B cell (primary cell): ENCODE measurements around the gene TPBGL. TPM values are rescaled to one million over a fixed set of nuclear protein-coding genes. Genes with fewer than 3 reads are reported as not detected.

Experiments used
- ATAC-seq: fragments of 200-7000 bp; cut with Tn5 transposase; one replicate; pipeline ENCODE4 v1.10.0; 2021; ENCODE audit warnings: low read depth, mild to moderate bottlenecking, moderate number of reproducible peaks, moderate library complexity
- CTCF ChIA-PET: fragments of 350-600 bp; sonication (Branson Sonifier 250); formaldehyde crosslinking; loops from one replicate; lab custom pipeline; 2021; ENCODE audit warnings: antibody characterized with exemption, inconsistent platforms; lab: Charles Lee
- POLR2A ChIA-PET: fragments of 350-600 bp; sonication (Branson Sonifier 250); formaldehyde crosslinking; loops from one replicate; lab custom pipeline; 2021; ENCODE audit warnings: antibody characterized with exemption; lab: Charles Lee
- DNase-seq: peaks from one replicate; pipeline ENCODE4 v3.0.0; 2013
- H2AFZ ChIP-seq: 2 replicates; pipeline ENCODE4 v1.6.1; 2012; ENCODE audit warnings: mild to moderate bottlenecking, low read depth, low read length; ENCODE audit not compliant: insufficient read depth, poor library complexity, severe bottlenecking
- H3K27ac ChIP-seq, 2 donors: 1 replicate in 1 of 2; 2 replicates in 1 of 2; pipeline ENCODE4 v1.5.1; 2012 to 2013; ENCODE audit warnings: low read length in 2 of 2, mild to moderate bottlenecking in 2 of 2, moderate library complexity in 1 of 2
- H3K27me3 ChIP-seq, 4 experiments: fragments of 200-600 bp in 1 of 4; sonication (generic) in 1 of 4; replicated peaks in 1 of 4; 1 replicate in 2 of 4; 2 replicates in 2 of 4; pipeline versions ENCODE4 v1.6.1 to v1.7.0; 2013 to 2016; ENCODE audit warnings: low read length in 3 of 4, mild to moderate bottlenecking in 2 of 4, mixed read lengths in 1 of 4, moderate library complexity in 1 of 4; ENCODE audit not compliant: insufficient read depth in 4 of 4, control insufficient read depth in 3 of 4; ENCODE audit errors: control extremely low read depth in 1 of 4
- H3K36me3 ChIP-seq, 2 experiments: replicated peaks in 1 of 2; 1 replicate in 1 of 2; 2 replicates in 1 of 2; pipeline versions ENCODE4 v1.6.1 to v1.7.1; 2013; ENCODE audit warnings: low read length in 1 of 2; ENCODE audit not compliant: insufficient read depth in 2 of 2, control insufficient read depth in 1 of 2; ENCODE audit errors: control extremely low read depth in 1 of 2, extremely low read depth in 1 of 2
- H3K4me1 ChIP-seq, 2 donors: fragments of 200-600 bp in 1 of 2; sonication (generic) in 1 of 2; 1 replicate in 1 of 2; 2 replicates in 1 of 2; pipeline versions ENCODE4 v1.5.1 to v1.6.1; 2013 to 2017; ENCODE audit warnings: low read length in 2 of 2; ENCODE audit not compliant: control insufficient read depth in 2 of 2, insufficient read depth in 2 of 2
- H3K4me2 ChIP-seq: replicated peaks from 2 replicates; pipeline ENCODE3; 2012; ENCODE audit warnings: mild to moderate bottlenecking, low read depth, low read length; ENCODE audit not compliant: poor library complexity, severe bottlenecking
- H3K4me3 ChIP-seq, 5 experiments: fragments of 200-600 bp in 1 of 5; sonication (generic) in 1 of 5; 1 replicate in 3 of 5; 2 replicates in 2 of 5; pipeline versions ENCODE4 v1.5.1 to v1.7.0; 2011 to 2016; ENCODE audit warnings: low read length in 4 of 5, mild to moderate bottlenecking in 4 of 5, low read depth in 2 of 5, control low read depth in 1 of 5, moderate library complexity in 1 of 5; ENCODE audit not compliant: insufficient read depth in 1 of 5; ENCODE audit errors: control extremely low read depth in 1 of 5, extremely low read depth in 1 of 5
- H3K79me2 ChIP-seq: fragments of 200-600 bp; sonication (generic); one replicate; pipeline ENCODE4 v1.6.0; 2016; ENCODE audit warnings: low read length; ENCODE audit not compliant: control insufficient read depth, insufficient read depth
- H3K9ac ChIP-seq: fragments of 200-600 bp; sonication (generic); 2 replicates; pipeline ENCODE4 v1.6.1; 2017; ENCODE audit warnings: mild to moderate bottlenecking, low read length, moderate library complexity
- H3K9me3 ChIP-seq, 3 donors: one replicate each; pipeline versions ENCODE4 v1.6.1 to v1.7.1; 2013; ENCODE audit warnings: low read length in 2 of 3; ENCODE audit not compliant: control insufficient read depth in 2 of 3, insufficient read depth in 1 of 3; ENCODE audit errors: control extremely low read depth in 1 of 3
- H4K20me1 ChIP-seq: 2 replicates; pipeline ENCODE4 v1.6.0; 2012; ENCODE audit warnings: mild to moderate bottlenecking, low read length; ENCODE audit not compliant: insufficient read depth, control insufficient read depth, poor library complexity, severe bottlenecking
- H3K27ac Mint-ChIP-seq: one replicate; pipeline ENCODE4 v1.8.0; 2021; ENCODE audit warnings: mixed read lengths
- H3K27me3 Mint-ChIP-seq: one replicate; pipeline ENCODE4 v1.8.0; 2021; ENCODE audit warnings: mixed read lengths
- H3K4me1 Mint-ChIP-seq: one replicate; pipeline ENCODE4 v1.8.0; 2021; ENCODE audit warnings: mixed read lengths
- H3K4me3 Mint-ChIP-seq: one replicate; pipeline ENCODE4 v1.8.0; 2021; ENCODE audit warnings: mixed read lengths
- H3K9me3 Mint-ChIP-seq: one replicate; pipeline ENCODE4 v1.8.0; 2022; ENCODE audit warnings: mixed read lengths; ENCODE audit not compliant: insufficient read depth
- CTCF ChIP-seq: fragments of 200-600 bp; IDR thresholded peaks from one replicate; pipeline ENCODE4 v1.8.0; 2022; ENCODE audit warnings: antibody characterized with exemption, mild to moderate bottlenecking
- EZH2 ChIP-seq: IDR thresholded peaks from 2 replicates; pipeline ENCODE4 v1.6.1; 2012; ENCODE audit warnings: borderline replicate concordance, low read depth, mild to moderate bottlenecking, moderate library complexity, low read length; ENCODE audit not compliant: insufficient read depth, poor library complexity, severe bottlenecking
- WGBS: methylation state at CpG from one replicate; pipeline ENCODE4 v1.1.5; 2013; ENCODE audit warnings: missing lambda C conversion rate; ENCODE audit not compliant: insufficient coverage; 5-methylcytosine and 5-hydroxymethylcytosine counted together
- intact Hi-C: fragments of 100-400 bp; cut with micrococcal nuclease; formaldehyde crosslinking; loops from one replicate; pipeline ENCODE4 v1.10.0; 2022
- polyA plus RNA-seq: library from polyadenylated mRNA; depleted of rRNA; stranded (reverse); fragments of >200 nt; gene quantifications from 2 replicates; pipeline ENCODE4 v1.2.3, GENCODE V29; 2012
- total RNA-seq, 2 donors: library from RNA; stranded (reverse); fragments of 120-200 nt in 1 of 2; gene quantifications; 1 replicate in 1 of 2; 2 replicates in 1 of 2; pipeline versions ENCODE4 v1.2.3 to v1.2.4, GENCODE V29; 2013 to 2022

The TPBGL gene
- total and polyA plus RNA-seq, 2 donors (not counting 1 experiment from before 2014, with no cell fraction given), result not detected

- H3K36me3 ChIP-seq, result no peaks in the 10 kb centered on the region
- ChIA-PET POLR2A (no interaction called here), CTCF (interaction anchor here (1.3 to 2.8 kb wide), 3 partner anchors 9 to 13 kb away, joined by 5 to 12 read pairs (median 6); no protein-coding TSS in a partner anchor)
- H3K4me3 ChIP-seq, result no peak overlapping the region
- H3K9me3 ChIP-seq, result peaks cover 0 to 2% (median 0%) of the 10 kb centered on the region in 3 donors
- H4K20me1 ChIP-seq, result no peaks in the 10 kb centered on the region
- H3K4me2 ChIP-seq, result peak overlapping the region; percentile 46
- Mint-ChIP-seq H3K27me3 (peaks cover 14% of the 10 kb centered on the region), H3K4me1 (peaks cover 40% of the 10 kb centered on the region), H3K9me3 (no peaks in the 10 kb centered on the region), H3K27ac (no peak overlapping the region), H3K4me3 (no peak overlapping the region)
- H2AFZ ChIP-seq, result no peak overlapping the region
- peaks cover 33 to 58% of the 10 kb centered on the region in 2 donors for H3K4me1 ChIP-seq
- peaks cover 0 to 10% (median 0%) of the 10 kb centered on the region in 4 experiments for H3K27me3 ChIP-seq
- no peak for ATAC-seq
- no peak for DNase-seq
- no peak overlapping the region for H3K9ac ChIP-seq
- intact Hi-C loops, result no loop called here
- H3K79me2 ChIP-seq, result no peaks in the 10 kb centered on the region
- TF ChIP-seq CTCF (no peak), EZH2 (no peak)
- H3K27ac ChIP-seq, result no peak overlapping the region
- 100% methylated on average over 5 of the region's 6 CpGs for WGBS
These were observed 21.4 kb downstream of the TPBGL start for GRCh38 chr11:75261902-75262361.

- Histone ChIP-seq H2AFZ (no peak overlapping the region), H4K20me1 (no peaks in the 10 kb centered on the region), H3K4me2 (no peak overlapping the region), H3K36me3 (no peaks in the 10 kb centered on the region), H3K27ac (no peak overlapping the region), H3K9me3 (peaks cover 0 to 2% (median 0%) of the 10 kb centered on the region in 3 donors), H3K79me2 (no peaks in the 10 kb centered on the region), H3K27me3 (peaks cover 0 to 10% (median 0%) of the 10 kb centered on the region in 4 experiments), H3K4me1 (peaks cover 33 to 58% of the 10 kb centered on the region in 2 donors), H3K4me3 (no peak overlapping the region), H3K9ac (no peak overlapping the region)
- Mint-ChIP-seq H3K9me3 (no peaks in the 10 kb centered on the region), H3K27me3 (peaks cover 10% of the 10 kb centered on the region), H3K4me1 (peaks cover 40% of the 10 kb centered on the region), H3K4me3 (no peak overlapping the region), H3K27ac (no peak overlapping the region)
- no peak for TF ChIP-seq CTCF
- TF ChIP-seq EZH2, result no peak
- 100% methylated on average over 3 of the region's 4 CpGs for WGBS
- DNase-seq (no peak), ATAC-seq (no peak)
- ChIA-PET POLR2A (no interaction called here), CTCF (interaction anchor here (1.3 to 2.8 kb wide), 5 partner anchors 9 to 116 kb away, joined by 4 to 12 read pairs (median 6); no protein-coding TSS in a partner anchor)
- intact Hi-C loops, result no loop called here
These were observed 21.9 kb downstream of the TPBGL start for GRCh38 chr11:75262436-75262835.
